T-cell (primary cell): ENCODE measurements around the gene AGR3. TPM values are rescaled to one million over a fixed set of nuclear protein-coding genes. Genes with fewer than 3 reads are reported as not detected.

Experiments used
- ATAC-seq, 4 experiments: fragments of 200-7000 bp in 3 of 4; fragments of 150-1000 bp in 1 of 4; cut with Tn5 transposase; replicated peaks in 1 of 4; 1 replicate in 3 of 4; 2 replicates in 1 of 4; pipeline ENCODE4 v1.10.0; 2021; ENCODE audit warnings: moderate library complexity in 3 of 4, mild to moderate bottlenecking in 2 of 4, moderate number of reproducible peaks in 1 of 4
- CTCF ChIA-PET, 2 donors: fragments of 300-600 bp; sonication (Branson Sonifier 250); formaldehyde crosslinking; loops; one replicate each; lab custom pipeline; 2022; ENCODE audit warnings: antibody characterized with exemption in 2 of 2; lab: Charles Lee
- POLR2A ChIA-PET, 2 donors: fragments of 300-600 bp; sonication (Branson Sonifier 250); formaldehyde crosslinking; loops; one replicate each; lab custom pipeline; 2022; ENCODE audit warnings: antibody characterized with exemption in 2 of 2; lab: Charles Lee
- DNase-seq, 35 experiments: peaks; one replicate each; pipeline versions ENCODE4 v3.0.0 to v3.0.0-alpha.2; 2013 to 2023
- H3K27ac ChIP-seq: one replicate; pipeline ENCODE4 v1.5.1; 2013; ENCODE audit warnings: low read length
- H3K27me3 ChIP-seq, 2 experiments: replicated peaks in 1 of 2; 1 replicate in 1 of 2; 2 replicates in 1 of 2; pipeline versions ENCODE4 v1.6.1 to v1.7.0; 2013; ENCODE audit warnings: low read length in 1 of 2, mixed read lengths in 1 of 2; ENCODE audit not compliant: control insufficient read depth in 2 of 2, insufficient read depth in 2 of 2; ENCODE audit errors: extremely low read depth in 1 of 2
- H3K36me3 ChIP-seq, 2 donors: 1 replicate in 1 of 2; 2 replicates in 1 of 2; pipeline versions ENCODE4 v1.6.1 to v1.7.0; 2013; ENCODE audit warnings: low read length in 1 of 2; ENCODE audit not compliant: control insufficient read depth in 2 of 2, insufficient read depth in 1 of 2; ENCODE audit errors: extremely low read depth in 1 of 2
- H3K4me1 ChIP-seq, 2 experiments: 1 replicate in 1 of 2; 2 replicates in 1 of 2; pipeline versions ENCODE4 v1.6.1 to v1.7.0; 2013; ENCODE audit warnings: low read length in 2 of 2, mixed read lengths in 1 of 2; ENCODE audit not compliant: insufficient read depth in 2 of 2, control insufficient read depth in 1 of 2; ENCODE audit errors: extremely low read depth in 1 of 2
- H3K4me3 ChIP-seq, 2 donors: 1 replicate in 1 of 2; 2 replicates in 1 of 2; pipeline versions ENCODE4 v1.5.1 to v1.7.0; 2013; ENCODE audit warnings: mild to moderate bottlenecking in 2 of 2, low read length in 1 of 2, moderate library complexity in 1 of 2; ENCODE audit not compliant: control insufficient read depth in 1 of 2; ENCODE audit errors: extremely low read depth in 1 of 2
- H3K9me3 ChIP-seq: 2 replicates; pipeline ENCODE4 v1.7.0; 2013
- H3K27ac Mint-ChIP-seq, 2 donors: one replicate each; pipeline ENCODE4 v1.8.0; 2020 to 2021; ENCODE audit warnings: mild to moderate bottlenecking in 2 of 2, mixed read lengths in 2 of 2
- H3K27me3 Mint-ChIP-seq, 2 donors: one replicate each; pipeline ENCODE4 v1.8.0; 2021 to 2022; ENCODE audit warnings: mixed read lengths in 2 of 2
- H3K36me3 Mint-ChIP-seq: one replicate; pipeline ENCODE4 v1.8.0; 2021; ENCODE audit warnings: mixed read lengths
- H3K4me1 Mint-ChIP-seq, 3 donors: one replicate each; pipeline ENCODE4 v1.8.0; 2020 to 2022; ENCODE audit warnings: mixed read lengths in 3 of 3, mild to moderate bottlenecking in 1 of 3
- H3K4me3 Mint-ChIP-seq, 3 donors: one replicate each; pipeline ENCODE4 v1.8.0; 2020 to 2022; ENCODE audit warnings: mild to moderate bottlenecking in 3 of 3, mixed read lengths in 3 of 3, moderate library complexity in 3 of 3
- H3K9me3 Mint-ChIP-seq, 3 donors: one replicate each; pipeline ENCODE4 v1.8.0; 2020 to 2022; ENCODE audit warnings: mixed read lengths in 3 of 3
- WGBS: methylation state at CpG from one replicate; pipeline ENCODE4 v1.1.5; 2013; ENCODE audit warnings: missing lambda C conversion rate; ENCODE audit not compliant: insufficient coverage; 5-methylcytosine and 5-hydroxymethylcytosine counted together
- total RNA-seq, 35 experiments: library from RNA in 6 of 35; stranded (reverse) in 6 of 35; fragments of 120-200 nt in 1 of 35; gene quantifications; one replicate each; pipeline versions ENCODE4 v1.2.1 to v1.2.4 and lab custom pipeline; 2013 to 2026

AGR3 gene
- total RNA-seq, 5 donors from 2014 or later (not counting 1 experiment from before 2014, with no cell fraction given): not detected

- ATAC-seq (no peak), DNase-seq (no peak)
- POLR2A ChIA-PET: no interaction called here
- H3K36me3 Mint-ChIP-seq: no peaks in the 10 kb centered on the region
- H3K27ac Mint-ChIP-seq: no peak overlapping the region
- peaks cover 0 to 7% (median 0%) of the 10 kb centered on the region in 3 donors for H3K9me3 Mint-ChIP-seq
- CTCF ChIA-PET: interaction anchor here in 1 of 2 donors (0.7 kb wide), 1 partner anchor 1459 kb away, joined by 3 read pairs; no protein-coding TSS in a partner anchor
- no peaks in the 10 kb centered on the region for H3K4me1 ChIP-seq
- no peak overlapping the region for H3K4me3 ChIP-seq
- no peak overlapping the region for H3K27ac ChIP-seq
- H3K4me1 Mint-ChIP-seq: no peaks in the 10 kb centered on the region
- 58% methylated on average over 2 of the region's 5 CpGs for WGBS
- no peak overlapping the region for H3K4me3 Mint-ChIP-seq
- H3K9me3 ChIP-seq: no peaks in the 10 kb centered on the region
- H3K27me3 Mint-ChIP-seq: peaks cover 4 to 12% of the 10 kb centered on the region in 2 donors
- no peaks in the 10 kb centered on the region for H3K27me3 ChIP-seq
- H3K36me3 ChIP-seq: no peaks in the 10 kb centered on the region
These were observed 23.7 kb upstream of the AGR3 start for GRCh38 chr7:16905300-16906044.

GRCh38 chr7:16904076-16904475, 22.3 kb upstream of the AGR3 start:
- DNase-seq: no peak
- Histone ChIP-seq H3K4me3 (no peak overlapping the region), H3K9me3 (no peaks in the 10 kb centered on the region), H3K27ac (no peak overlapping the region), H3K36me3 (no peaks in the 10 kb centered on the region), H3K4me1 (no peaks in the 10 kb centered on the region), H3K27me3 (no peaks in the 10 kb centered on the region)
- no peak for ATAC-seq
- Mint-ChIP-seq H3K27me3 (peaks cover 4 to 12% of the 10 kb centered on the region in 2 donors), H3K36me3 (no peaks in the 10 kb centered on the region), H3K4me1 (no peaks in the 10 kb centered on the region), H3K4me3 (no peak overlapping the region), H3K27ac (no peak overlapping the region), H3K9me3 (peaks cover 0 to 7% (median 0%) of the 10 kb centered on the region in 3 donors)
- POLR2A ChIA-PET: no interaction called here
- CTCF ChIA-PET: no interaction called here
- no CpG with 5 or more reads among the region's 2 CpGs for WGBS

- no peaks in the 10 kb centered on the region for H3K4me1 Mint-ChIP-seq
- peaks cover under 1 to 1% of the 10 kb centered on the region in 2 donors for H3K27me3 Mint-ChIP-seq
- H3K27ac Mint-ChIP-seq: no peak overlapping the region
- ChIA-PET POLR2A (interaction anchor here in 1 of 2 donors (0.7 kb wide), 1 partner anchor 407 kb away, joined by 8 read pairs; no protein-coding TSS in a partner anchor), CTCF (no interaction called here)
- no peaks in the 10 kb centered on the region for H3K36me3 ChIP-seq
- H3K4me3 ChIP-seq: no peak overlapping the region
- no peaks in the 10 kb centered on the region for H3K4me1 ChIP-seq
- H3K27me3 ChIP-seq: no peaks in the 10 kb centered on the region
- no peaks in the 10 kb centered on the region for H3K9me3 ChIP-seq
- DNase-seq (no peak), ATAC-seq (no peak)
- WGBS: no CpG with 5 or more reads among the region's 4 CpGs
- no peaks in the 10 kb centered on the region for H3K36me3 Mint-ChIP-seq
- peaks cover 0 to 7% (median 0%) of the 10 kb centered on the region in 3 donors for H3K9me3 Mint-ChIP-seq
- no peak overlapping the region for H3K4me3 Mint-ChIP-seq
- H3K27ac ChIP-seq: no peak overlapping the region
These were observed 18.5 kb upstream of the AGR3 start for GRCh38 chr7:16900209-16900768.

GRCh38 chr7:16891874-16892643, 10.3 kb upstream of the AGR3 start:
- ChIA-PET POLR2A (no interaction called here), CTCF (interaction anchor here (0.6 to 2.3 kb wide), 4 partner anchors 26 to 127 kb away, joined by 3 to 29 read pairs (median 6); no protein-coding TSS in a partner anchor)
- no peaks in the 10 kb centered on the region for H3K9me3 Mint-ChIP-seq
- WGBS: 100% methylated on average over 1 of the region's 1 CpG
- Histone ChIP-seq H3K27ac (no peak overlapping the region), H3K4me1 (no peaks in the 10 kb centered on the region), H3K36me3 (no peaks in the 10 kb centered on the region), H3K9me3 (no peaks in the 10 kb centered on the region), H3K27me3 (no peaks in the 10 kb centered on the region), H3K4me3 (no peak overlapping the region)
- peaks cover 0 to 8% (median 7%) of the 10 kb centered on the region in 3 donors for H3K4me1 Mint-ChIP-seq
- peaks cover 0 to 4% of the 10 kb centered on the region in 2 donors for H3K27me3 Mint-ChIP-seq
- no peak for DNase-seq
- H3K4me3 Mint-ChIP-seq: no peak overlapping the region
- H3K36me3 Mint-ChIP-seq: no peaks in the 10 kb centered on the region
- H3K27ac Mint-ChIP-seq: no peak overlapping the region
- no peak for ATAC-seq

- CTCF ChIA-PET: interaction anchor here (1.1 to 2.3 kb wide), 3 partner anchors 26 to 47 kb away, joined by 3 to 29 read pairs (median 9); no protein-coding TSS in a partner anchor
- Mint-ChIP-seq H3K27ac (no peak overlapping the region), H3K27me3 (peaks cover 0 to 4% of the 10 kb centered on the region in 2 donors), H3K36me3 (no peaks in the 10 kb centered on the region), H3K4me3 (no peak overlapping the region), H3K9me3 (no peaks in the 10 kb centered on the region), H3K4me1 (peaks cover 0 to 8% (median 7%) of the 10 kb centered on the region in 3 donors)
- H3K36me3 ChIP-seq: no peaks in the 10 kb centered on the region
- ATAC-seq (peak in 3 of 4 experiments; percentile 40 to 85 (median 59)), DNase-seq (peak in 9 of 35 experiments; percentile 0 to 50 (median 5))
- POLR2A ChIA-PET: interaction anchor here in 1 of 2 donors (0.9 kb wide), 1 partner anchor 27 kb away, joined by 3 read pairs; no protein-coding TSS in a partner anchor
- WGBS: no CpG with 5 or more reads among the region's 2 CpGs
- no peaks in the 10 kb centered on the region for H3K9me3 ChIP-seq
- H3K4me1 ChIP-seq: no peaks in the 10 kb centered on the region
- H3K27me3 ChIP-seq: no peaks in the 10 kb centered on the region
- no peak overlapping the region for H3K4me3 ChIP-seq
- no peak overlapping the region for H3K27ac ChIP-seq
These were observed 9.6 kb upstream of the AGR3 start for GRCh38 chr7:16891338-16891737.

- Histone ChIP-seq H3K36me3 (no peaks in the 10 kb centered on the region), H3K27ac (no peak overlapping the region), H3K4me1 (no peaks in the 10 kb centered on the region), H3K4me3 (no peak overlapping the region), H3K27me3 (no peaks in the 10 kb centered on the region), H3K9me3 (no peaks in the 10 kb centered on the region)
- Mint-ChIP-seq H3K27ac (no peak overlapping the region), H3K9me3 (no peaks in the 10 kb centered on the region), H3K27me3 (peaks cover 0 to 4% of the 10 kb centered on the region in 2 donors), H3K4me3 (no peak overlapping the region), H3K4me1 (peaks cover 0 to 8% (median 7%) of the 10 kb centered on the region in 3 donors), H3K36me3 (no peaks in the 10 kb centered on the region)
- CTCF ChIA-PET: interaction anchor here in 1 of 2 donors (0.8 kb wide), 1 partner anchor 28 kb away, joined by 3 read pairs; no protein-coding TSS in a partner anchor
- no CpG with 5 or more reads among the region's 1 CpG for WGBS
- ATAC-seq (no peak), DNase-seq (no peak)
- POLR2A ChIA-PET: no interaction called here
These were observed 8.2 kb upstream of the AGR3 start for GRCh38 chr7:16889851-16890415.
